OCI-LY3 (cell line): ENCODE results near the gene SOX9.
A peak's percentile ranks its signal among the peaks of the same experiment; 100 is the strongest.

Experiments used
- H2AFZ ChIP-seq: fragments of 200-600, 300-600 bp; shearing (Covaris generic); 2 replicates; pipeline ENCODE4 v1.6.0; 2014; ENCODE audit warnings: antibody characterized with exemption, low read depth, low read length
- H3K27ac ChIP-seq: fragments of 200-600, 300-600 bp; sonication (generic); 2 replicates; pipeline ENCODE4 v1.5.1; 2014; ENCODE audit warnings: mild to moderate bottlenecking, low read length, moderate library complexity, mixed read lengths
- H3K27me3 ChIP-seq: fragments of 200-600, 300-600 bp; sonication (generic); 2 replicates; pipeline ENCODE4 v1.6.1; 2014; ENCODE audit warnings: low read depth, low read length, mixed read lengths
- H3K36me3 ChIP-seq: fragments of 200-600, 300-600 bp; sonication (generic); replicated peaks from 2 replicates; pipeline ENCODE3; 2014; ENCODE audit warnings: low read depth, low read length, mixed read lengths
- H3K4me1 ChIP-seq: fragments of 300-600, 200-600 bp; sonication (generic); 2 replicates; pipeline ENCODE4 v1.6.1; 2014; ENCODE audit warnings: low read length, mixed read lengths
- H3K4me2 ChIP-seq: fragments of 200-600, 300-600 bp; sonication (generic); 2 replicates; pipeline ENCODE4 v1.6.1; 2014; ENCODE audit warnings: low read length, mixed read lengths
- H3K4me3 ChIP-seq: fragments of 300-600, 200-600 bp; sonication (generic); 2 replicates; pipeline ENCODE4 v1.5.1; 2014; ENCODE audit warnings: antibody characterized with exemption, mild to moderate bottlenecking, low read length, moderate library complexity
- H3K79me2 ChIP-seq: fragments of 300-600, 200-600 bp; shearing (Covaris generic); 2 replicates; pipeline ENCODE4 v1.6.1; 2014; ENCODE audit warnings: mild to moderate bottlenecking, low read length, mixed read lengths
- H3K9ac ChIP-seq: fragments of 300-600, 200-600 bp; shearing (Covaris generic); 2 replicates; pipeline ENCODE4 v1.6.0; 2014; ENCODE audit warnings: mild to moderate bottlenecking, low read length, moderate library complexity
- H3K9me3 ChIP-seq: fragments of 200-600, 300-600 bp; shearing (Covaris generic); 2 replicates; pipeline ENCODE4 v1.6.1; 2014; ENCODE audit warnings: low read length, mixed read lengths; ENCODE audit not compliant: insufficient read depth
- H4K20me1 ChIP-seq: fragments of 200-600, 300-600 bp; sonication (generic); 2 replicates; pipeline ENCODE4 v1.6.1; 2016; ENCODE audit warnings: low read length, mixed read lengths; ENCODE audit not compliant: insufficient read depth
- CTCF ChIP-seq: fragments of 200-600, 300-600 bp; sonication (generic); IDR thresholded peaks from 2 replicates; pipeline ENCODE4 v1.5.1; 2014; ENCODE audit warnings: antibody characterized with exemption, low read length, low read depth
- EZH2phosphoT487 ChIP-seq: fragments of 200-600 bp; shearing (Covaris generic); IDR thresholded peaks from 2 replicates; pipeline ENCODE4 v1.6.1; 2018; ENCODE audit warnings: antibody characterized with exemption, mixed run types, low read depth

SOX9 gene

GRCh38 chr17:72117535-72118334 is 3.1 kb upstream of the SOX9 start:
- Histone ChIP-seq H3K27me3 (no peaks in the 10 kb centered on the region), H3K9me3 (no peaks in the 10 kb centered on the region), H3K9ac (no peak overlapping the region), H3K36me3 (no peaks in the 10 kb centered on the region), H4K20me1 (no peaks in the 10 kb centered on the region), H3K27ac (no peak overlapping the region), H2AFZ (no peak overlapping the region), H3K4me2 (no peak overlapping the region), H3K4me1 (no peaks in the 10 kb centered on the region), H3K4me3 (no peak overlapping the region), H3K79me2 (no peaks in the 10 kb centered on the region)
- TF ChIP-seq EZH2phosphoT487: no peak

GRCh38 chr17:72118335-72119076 is 2.3 kb upstream of the SOX9 start:
- H3K27ac ChIP-seq: no peak overlapping the region
- no peaks in the 10 kb centered on the region for H3K9me3 ChIP-seq
- no peak overlapping the region for H2AFZ ChIP-seq
- no peaks in the 10 kb centered on the region for H3K36me3 ChIP-seq
- H3K4me2 ChIP-seq: no peak overlapping the region
- TF ChIP-seq EZH2phosphoT487 (no peak), CTCF (peak; percentile 88)
- H3K4me3 ChIP-seq: no peak overlapping the region
- no peaks in the 10 kb centered on the region for H3K4me1 ChIP-seq
- no peaks in the 10 kb centered on the region for H4K20me1 ChIP-seq
- H3K9ac ChIP-seq: no peak overlapping the region
- no peaks in the 10 kb centered on the region for H3K27me3 ChIP-seq
- no peaks in the 10 kb centered on the region for H3K79me2 ChIP-seq

GRCh38 chr17:72119077-72119872 is 1.5 kb upstream of the SOX9 start:
- Histone ChIP-seq H3K9ac (no peak overlapping the region), H3K4me2 (no peak overlapping the region), H3K79me2 (no peaks in the 10 kb centered on the region), H3K27me3 (no peaks in the 10 kb centered on the region), H3K27ac (no peak overlapping the region), H3K4me1 (no peaks in the 10 kb centered on the region), H2AFZ (no peak overlapping the region), H3K36me3 (no peaks in the 10 kb centered on the region), H3K9me3 (no peaks in the 10 kb centered on the region), H4K20me1 (no peaks in the 10 kb centered on the region), H3K4me3 (no peak overlapping the region)
- TF ChIP-seq EZH2phosphoT487: no peak
- no peak for TF ChIP-seq CTCF

- Histone ChIP-seq H3K4me2 (no peak overlapping the region), H3K27me3 (no peaks in the 10 kb centered on the region), H4K20me1 (no peaks in the 10 kb centered on the region), H2AFZ (no peak overlapping the region), H3K27ac (no peak overlapping the region), H3K79me2 (no peaks in the 10 kb centered on the region), H3K36me3 (no peaks in the 10 kb centered on the region), H3K4me1 (no peaks in the 10 kb centered on the region), H3K9me3 (no peaks in the 10 kb centered on the region), H3K9ac (no peak overlapping the region), H3K4me3 (no peak overlapping the region)
- TF ChIP-seq CTCF (no peak), EZH2phosphoT487 (no peak)
These were observed 763 bp upstream of the SOX9 start for GRCh38 chr17:72119873-72120641.
